OCI-LY1 (cell line): ENCODE data around the gene ARHGEF17.

ENCODE experiments used
- H2AFZ ChIP-seq: fragments of 200-600 bp; sonication (generic), shearing (Covaris generic); 2 replicates; pipeline ENCODE4 v1.6.0; 2014; ENCODE audit warnings: antibody characterized with exemption, mild to moderate bottlenecking, low read length
- H3F3A ChIP-seq: fragments of 200-600 bp; sonication (generic), shearing (Covaris generic); 2 replicates; pipeline ENCODE4 v1.6.0; 2014; ENCODE audit warnings: mild to moderate bottlenecking, antibody characterized with exemption, low read length, moderate library complexity; ENCODE audit not compliant: insufficient read depth
- H3K27ac ChIP-seq: fragments of 200-600 bp; sonication (generic); 2 replicates; pipeline ENCODE4 v1.5.1; 2014; ENCODE audit warnings: low read length, mixed run types, mild to moderate bottlenecking, low read depth; ENCODE audit not compliant: poor library complexity, severe bottlenecking
- H3K27me3 ChIP-seq: fragments of 200-600 bp; sonication (generic); 2 replicates; pipeline ENCODE4 v1.6.0; 2014; ENCODE audit warnings: antibody characterized with exemption, mild to moderate bottlenecking, low read length, moderate library complexity; ENCODE audit not compliant: insufficient read depth
- H3K36me3 ChIP-seq: fragments of 200-600 bp; sonication (generic); 2 replicates; pipeline ENCODE4 v1.6.1; 2014; ENCODE audit warnings: mild to moderate bottlenecking, antibody characterized with exemption, low read length, moderate library complexity, mixed read lengths; ENCODE audit not compliant: insufficient read depth
- H3K4me1 ChIP-seq: fragments of 200-600 bp; sonication (generic); 2 replicates; pipeline ENCODE4 v1.5.1; 2014; ENCODE audit warnings: mild to moderate bottlenecking, low read length, moderate library complexity; ENCODE audit not compliant: insufficient read depth, severe bottlenecking
- H3K4me2 ChIP-seq: fragments of 200-600 bp; sonication (generic), shearing (Covaris generic); 2 replicates; pipeline ENCODE4 v1.6.1; 2014; ENCODE audit warnings: low read length
- H3K4me3 ChIP-seq: fragments of 200-600 bp; sonication (generic); 2 replicates; pipeline ENCODE4 v1.5.1; 2014; ENCODE audit warnings: low read length, low read depth, mild to moderate bottlenecking, mixed read lengths; ENCODE audit not compliant: poor library complexity, severe bottlenecking
- H3K79me2 ChIP-seq: fragments of 200-600 bp; shearing (Covaris generic); 2 replicates; pipeline ENCODE4 v1.6.1; 2016; ENCODE audit warnings: mixed run types, low read length, mixed read lengths; ENCODE audit not compliant: insufficient read depth
- H3K9ac ChIP-seq: fragments of 200-600 bp; sonication (generic), shearing (Covaris generic); 2 replicates; pipeline ENCODE4 v1.6.1; 2014; ENCODE audit warnings: mild to moderate bottlenecking, low read length, mixed read lengths
- H3K9me2 ChIP-seq: fragments of 200-600 bp; sonication (generic), shearing (Covaris generic); 2 replicates; pipeline ENCODE4 v1.6.1; 2014; ENCODE audit warnings: low read depth, mild to moderate bottlenecking, low read length, mixed read lengths
- H3K9me3 ChIP-seq: fragments of 200-600 bp; shearing (Covaris generic); 2 replicates; pipeline ENCODE4 v1.6.1; 2014; ENCODE audit warnings: low read length, mixed read lengths
- H4K20me1 ChIP-seq: fragments of 200-600 bp; sonication (generic), shearing (Covaris generic); 2 replicates; pipeline ENCODE4 v1.6.0; 2016; ENCODE audit warnings: mild to moderate bottlenecking, low read length; ENCODE audit not compliant: insufficient read depth
- CTCF ChIP-seq: fragments of 200-600 bp; sonication (generic), shearing (Covaris generic); IDR thresholded peaks from 2 replicates; pipeline ENCODE4 v1.5.1; 2017; ENCODE audit warnings: mild to moderate bottlenecking, antibody characterized with exemption, low read length, moderate library complexity, mixed read lengths
- EZH2 ChIP-seq: fragments of 200-600 bp; sonication (generic), shearing (Covaris generic); IDR thresholded peaks from 2 replicates; pipeline ENCODE4 v1.8.0; 2017; ENCODE audit warnings: borderline replicate concordance, mixed run types, mild to moderate bottlenecking, antibody characterized with exemption, low read length, moderate library complexity, mixed read lengths

ARHGEF17 gene

GRCh38 chr11:73267906-73268540, 40.1 kb upstream of the ARHGEF17 start:
- no peak overlapping the region for H3K9ac ChIP-seq
- no peaks in the 10 kb centered on the region for H3F3A ChIP-seq
- H2AFZ ChIP-seq, result no peak overlapping the region
- no peaks in the 10 kb centered on the region for H4K20me1 ChIP-seq
- H3K4me3 ChIP-seq, result no peak overlapping the region
- no peaks in the 10 kb centered on the region for H3K36me3 ChIP-seq
- no peaks in the 10 kb centered on the region for H3K9me2 ChIP-seq
- no peaks in the 10 kb centered on the region for H3K79me2 ChIP-seq
- H3K4me1 ChIP-seq, result no peaks in the 10 kb centered on the region
- H3K9me3 ChIP-seq, result no peaks in the 10 kb centered on the region
- TF ChIP-seq EZH2, result no peak
- no peak for TF ChIP-seq CTCF
- H3K27ac ChIP-seq, result no peak overlapping the region
- H3K4me2 ChIP-seq, result no peak overlapping the region
- no peaks in the 10 kb centered on the region; the same call in none of the 2 replicates for H3K27me3 ChIP-seq

- TF ChIP-seq EZH2, result no peak
- TF ChIP-seq CTCF, result no peak
- H3K36me3 ChIP-seq, result no peaks in the 10 kb centered on the region
- H3F3A ChIP-seq, result no peaks in the 10 kb centered on the region
- H3K9ac ChIP-seq, result no peak overlapping the region
- H4K20me1 ChIP-seq, result no peaks in the 10 kb centered on the region
- H3K9me2 ChIP-seq, result no peaks in the 10 kb centered on the region
- no peaks in the 10 kb centered on the region for H3K9me3 ChIP-seq
- H3K4me1 ChIP-seq, result no peaks in the 10 kb centered on the region
- no peaks in the 10 kb centered on the region; the same call in none of the 2 replicates for H3K27me3 ChIP-seq
- H3K79me2 ChIP-seq, result no peaks in the 10 kb centered on the region
- H3K27ac ChIP-seq, result no peak overlapping the region
- no peak overlapping the region for H3K4me2 ChIP-seq
- H2AFZ ChIP-seq, result no peak overlapping the region
- H3K4me3 ChIP-seq, result no peak overlapping the region
These were observed 39.3 kb upstream of the ARHGEF17 start for GRCh38 chr11:73268671-73269271.

GRCh38 chr11:73269459-73270015, 38.5 kb upstream of the ARHGEF17 start:
- Histone ChIP-seq H3K9me3 (no peaks in the 10 kb centered on the region), H3K36me3 (no peaks in the 10 kb centered on the region), H4K20me1 (no peaks in the 10 kb centered on the region), H3K4me2 (no peak overlapping the region), H3K4me1 (no peaks in the 10 kb centered on the region), H3K27me3 (no peaks in the 10 kb centered on the region; the same call in none of the 2 replicates), H3K4me3 (no peak overlapping the region), H3K9me2 (no peaks in the 10 kb centered on the region), H2AFZ (no peak overlapping the region), H3F3A (no peaks in the 10 kb centered on the region), H3K9ac (no peak overlapping the region), H3K79me2 (no peaks in the 10 kb centered on the region), H3K27ac (no peak overlapping the region)
- TF ChIP-seq EZH2, result no peak
